Peyer's patch (tissue), 4 donors: ENCODE results near the gene LASP1NB.
"Not testable (repeated sequence)": the region's sequence is repeated elsewhere in the genome, so short reads cannot be mapped to it uniquely, and the experiment has no call there.

ENCODE experiments used
- DNase-seq, 3 donors: peaks; one replicate each; pipeline ENCODE4 v3.0.0-alpha.2; 2017 to 2019
- H3K27ac ChIP-seq, 4 donors: fragments of 200-600 bp; sonication (generic); one replicate each; pipeline ENCODE4 v1.5.1; 2016 to 2019
- H3K27me3 ChIP-seq, 2 donors: fragments of 200-600 bp; sonication (generic); one replicate each; pipeline ENCODE4 v1.5.1; 2019
- H3K36me3 ChIP-seq, 3 donors: fragments of 200-600 bp; sonication (generic); one replicate each; pipeline ENCODE4 v1.5.1; 2016 to 2019
- H3K4me1 ChIP-seq, 4 donors: fragments of 200-600 bp; sonication (generic); one replicate each; pipeline ENCODE4 v1.5.1; 2016 to 2019
- H3K4me3 ChIP-seq, 4 donors: fragments of 200-600 bp; sonication (generic); 1 replicate in 3 of 4; 2 replicates in 1 of 4; pipeline ENCODE4 v1.5.1; 2016 to 2019; ENCODE audit warnings: mild to moderate bottlenecking in 1 of 4
- H3K9me3 ChIP-seq, 4 donors: fragments of 200-600 bp; sonication (generic); one replicate each; pipeline ENCODE4 v1.5.1; 2016 to 2019; ENCODE audit warnings: mild to moderate bottlenecking in 1 of 4
- POLR2A ChIP-seq, 2 donors: fragments of 450-650 bp; IDR thresholded peaks; one replicate each; pipeline ENCODE4 v1.5.1; 2017; ENCODE audit warnings: antibody characterized with exemption in 2 of 2, mild to moderate bottlenecking in 2 of 2, moderate library complexity in 2 of 2
- TF ChIP-seq, protein P1 (sequence below), 6 experiments: fragments of 450-650 bp in 4 of 6; fragments of 200-600 bp in 2 of 6; sonication (generic) in 1 of 6; IDR thresholded peaks; one replicate each; pipeline ENCODE4 v1.5.1; 2017 to 2019; ENCODE audit warnings: antibody characterized with exemption in 6 of 6, mild to moderate bottlenecking in 3 of 6, moderate library complexity in 1 of 6

Gene LASP1NB

DNA sequence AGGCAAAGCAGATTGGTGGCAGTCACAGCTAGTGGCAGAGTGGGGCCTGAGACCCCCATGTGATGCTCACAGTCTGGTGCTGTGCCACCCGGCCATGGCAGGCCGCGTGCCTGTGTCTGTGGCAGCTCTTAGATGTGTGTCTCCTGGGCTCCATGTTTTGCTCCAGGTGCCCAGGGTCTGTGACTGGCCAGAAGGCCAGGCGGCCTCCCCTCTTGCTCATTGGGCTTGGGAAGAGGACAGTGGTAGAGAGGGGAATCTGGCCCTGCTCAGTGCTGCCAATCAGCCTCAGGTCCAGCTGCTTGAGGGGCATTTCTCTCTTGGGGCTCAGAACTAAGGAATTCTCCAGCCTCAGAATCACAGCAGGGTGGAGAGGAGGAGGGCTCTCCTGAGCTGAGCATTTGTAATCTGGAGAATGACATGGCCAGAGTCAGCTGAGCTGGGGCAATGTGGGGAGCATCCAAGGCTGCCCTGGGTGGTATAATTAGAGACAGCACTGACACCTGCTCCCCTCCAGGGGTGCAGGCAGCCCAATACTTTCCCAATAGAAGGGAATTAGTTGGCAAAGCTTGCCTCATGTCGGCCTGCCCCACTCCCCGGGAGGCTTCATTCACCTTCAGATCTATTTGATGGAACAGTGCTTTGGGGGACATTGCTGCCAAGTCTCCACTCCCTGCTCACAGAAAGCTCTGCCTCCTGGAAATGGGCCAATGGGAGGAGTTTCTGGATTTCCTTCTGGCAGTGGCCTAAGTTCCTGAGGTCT, 2.7 kb upstream of the LASP1NB start:
- H3K27ac ChIP-seq = peak overlapping the region in 2 of 4 donors; percentile 29 to 63
- H3K27me3 ChIP-seq = no peaks in the 10 kb centered on the region
- DNase-seq = peak in 2 of 3 donors; percentile 16 to 76
- peaks cover 0 to 54% (median 0%) of the 10 kb centered on the region in 4 donors for H3K4me1 ChIP-seq
- no peak overlapping the region for H3K4me3 ChIP-seq
- peaks cover 0 to 29% (median 0%) of the 10 kb centered on the region in 3 donors for H3K36me3 ChIP-seq
- TF ChIP-seq, protein P1, sequence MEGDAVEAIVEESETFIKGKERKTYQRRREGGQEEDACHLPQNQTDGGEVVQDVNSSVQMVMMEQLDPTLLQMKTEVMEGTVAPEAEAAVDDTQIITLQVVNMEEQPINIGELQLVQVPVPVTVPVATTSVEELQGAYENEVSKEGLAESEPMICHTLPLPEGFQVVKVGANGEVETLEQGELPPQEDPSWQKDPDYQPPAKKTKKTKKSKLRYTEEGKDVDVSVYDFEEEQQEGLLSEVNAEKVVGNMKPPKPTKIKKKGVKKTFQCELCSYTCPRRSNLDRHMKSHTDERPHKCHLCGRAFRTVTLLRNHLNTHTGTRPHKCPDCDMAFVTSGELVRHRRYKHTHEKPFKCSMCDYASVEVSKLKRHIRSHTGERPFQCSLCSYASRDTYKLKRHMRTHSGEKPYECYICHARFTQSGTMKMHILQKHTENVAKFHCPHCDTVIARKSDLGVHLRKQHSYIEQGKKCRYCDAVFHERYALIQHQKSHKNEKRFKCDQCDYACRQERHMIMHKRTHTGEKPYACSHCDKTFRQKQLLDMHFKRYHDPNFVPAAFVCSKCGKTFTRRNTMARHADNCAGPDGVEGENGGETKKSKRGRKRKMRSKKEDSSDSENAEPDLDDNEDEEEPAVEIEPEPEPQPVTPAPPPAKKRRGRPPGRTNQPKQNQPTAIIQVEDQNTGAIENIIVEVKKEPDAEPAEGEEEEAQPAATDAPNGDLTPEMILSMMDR (IDR thresholded peaks at IDR 0.05) = no peak
- TF ChIP-seq POLR2A (IDR thresholded peaks at IDR 0.05) = no peak
- H3K9me3 ChIP-seq = no peaks in the 10 kb centered on the region

DNA sequence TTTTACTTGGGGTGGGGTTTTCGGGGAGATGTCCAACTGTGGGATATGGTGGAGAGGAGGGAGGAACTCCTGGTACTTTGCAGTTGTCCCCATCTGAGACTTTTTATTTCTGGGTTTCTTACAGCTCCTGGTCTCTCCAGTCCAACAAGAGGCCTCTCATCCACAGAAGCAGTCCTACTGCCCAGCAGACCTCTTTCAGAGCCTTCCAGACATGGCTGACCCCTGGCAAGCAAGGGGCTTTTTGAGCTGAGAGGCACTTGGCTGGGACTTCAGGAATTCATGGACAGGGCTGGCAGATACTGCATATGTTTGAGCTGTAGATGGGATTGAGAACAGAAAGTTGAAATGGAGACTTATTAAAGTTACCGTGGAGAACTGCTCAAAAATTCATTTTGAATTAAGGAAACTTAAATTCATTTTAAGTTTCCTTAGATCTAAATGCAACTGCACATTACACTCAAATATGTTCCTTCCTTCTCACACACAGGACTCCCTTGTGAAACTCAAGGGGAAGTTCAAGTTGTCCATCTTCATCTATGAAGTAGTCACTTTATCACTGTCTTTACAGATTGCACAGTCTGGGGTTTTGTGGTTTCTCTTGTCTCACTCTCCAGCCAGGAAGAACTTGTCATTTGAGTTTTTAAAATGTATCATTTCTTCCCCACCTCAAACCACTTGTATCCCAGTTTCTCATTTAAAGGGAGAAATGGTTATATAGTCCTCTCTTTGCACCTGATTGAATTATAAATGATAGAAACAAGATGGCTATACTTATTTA, 1.1 kb downstream of the LASP1NB start:
- no peaks in the 10 kb centered on the region for H3K9me3 ChIP-seq
- TF ChIP-seq, protein P1 (IDR thresholded peaks at IDR 0.05) = no peak
- TF ChIP-seq POLR2A (IDR thresholded peaks at IDR 0.05) = no peak
- no peaks in the 10 kb centered on the region for H3K27me3 ChIP-seq
- no peak overlapping the region for H3K4me3 ChIP-seq
- no peak for DNase-seq
- H3K27ac ChIP-seq = peak overlapping the region in 1 of 4 donors; percentile 5
- no peaks in the 10 kb centered on the region for H3K36me3 ChIP-seq
- H3K4me1 ChIP-seq = peaks cover 0 to 38% (median 0%) of the 10 kb centered on the region in 4 donors

DNA sequence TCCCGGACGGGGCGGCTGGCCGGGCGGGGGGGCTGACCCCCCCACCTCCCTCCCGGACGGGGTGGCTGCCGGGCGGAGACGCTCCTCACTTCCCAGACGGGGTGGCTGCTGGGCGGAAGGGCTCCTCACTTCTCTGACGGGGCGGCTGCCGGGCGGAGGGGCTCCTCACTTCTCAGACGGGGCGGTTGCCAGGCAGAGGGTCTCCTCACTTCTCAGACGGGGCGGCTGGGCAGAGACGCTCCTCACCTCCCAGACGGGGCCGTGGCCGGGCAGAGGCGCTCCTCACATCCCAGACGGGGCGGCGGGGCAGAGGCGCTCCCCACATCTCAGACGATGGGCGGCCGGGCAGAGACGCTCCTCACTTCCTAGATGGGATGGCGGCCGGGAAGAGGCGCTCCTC, 5.4 kb downstream of the LASP1NB start:
- not testable (repeated sequence) for H3K27ac ChIP-seq, H3K27me3 ChIP-seq, H3K36me3 ChIP-seq, H3K9me3 ChIP-seq, H3K4me1 ChIP-seq, H3K4me3 ChIP-seq, DNase-seq

DNA sequence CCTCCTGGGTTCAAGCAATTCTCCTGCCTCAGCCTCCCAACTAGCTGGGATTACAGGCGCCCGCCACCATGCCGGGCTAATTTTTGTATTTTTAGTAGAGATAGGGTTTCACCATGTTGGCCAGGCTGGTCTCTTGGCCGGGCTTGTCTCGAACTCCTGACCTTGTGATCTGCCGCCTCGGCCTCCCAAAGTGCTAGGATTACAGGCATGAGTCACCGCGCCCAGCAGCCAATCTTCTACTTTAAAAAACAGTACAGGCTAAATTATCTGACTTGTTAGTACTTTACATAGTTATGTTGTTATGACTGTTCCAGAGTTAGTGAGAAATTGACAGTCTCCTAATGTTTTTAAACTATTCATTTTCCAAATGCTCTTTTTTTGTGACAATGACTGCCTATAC, 8.5 kb downstream of the LASP1NB start:
- not testable (repeated sequence) for DNase-seq, H3K27me3 ChIP-seq, H3K27ac ChIP-seq, H3K4me3 ChIP-seq, H3K4me1 ChIP-seq, H3K9me3 ChIP-seq, H3K36me3 ChIP-seq

DNA sequence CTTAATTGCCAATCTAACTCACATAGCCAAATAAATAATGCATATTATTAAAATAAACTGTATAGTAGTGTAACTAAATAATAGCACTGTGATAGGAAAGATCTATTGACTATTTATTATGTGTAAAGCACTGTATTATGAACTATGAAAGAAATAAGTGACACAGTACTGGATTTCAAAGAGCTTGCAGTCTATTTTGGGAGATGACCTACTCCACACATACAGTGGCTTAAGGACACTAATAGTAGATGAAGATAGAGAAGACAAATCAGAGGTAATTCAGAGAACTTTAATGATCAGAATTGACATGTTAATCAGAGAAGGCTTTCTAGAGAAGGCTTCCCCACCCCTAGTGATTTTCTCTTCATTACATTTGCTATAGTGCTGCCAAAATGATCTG, 14.6 kb downstream of the LASP1NB start:
- TF ChIP-seq, protein P1 (IDR thresholded peaks at IDR 0.05) = no peak
- no peak for TF ChIP-seq POLR2A (IDR thresholded peaks at IDR 0.05)
- no peaks in the 10 kb centered on the region for H3K27me3 ChIP-seq

DNA sequence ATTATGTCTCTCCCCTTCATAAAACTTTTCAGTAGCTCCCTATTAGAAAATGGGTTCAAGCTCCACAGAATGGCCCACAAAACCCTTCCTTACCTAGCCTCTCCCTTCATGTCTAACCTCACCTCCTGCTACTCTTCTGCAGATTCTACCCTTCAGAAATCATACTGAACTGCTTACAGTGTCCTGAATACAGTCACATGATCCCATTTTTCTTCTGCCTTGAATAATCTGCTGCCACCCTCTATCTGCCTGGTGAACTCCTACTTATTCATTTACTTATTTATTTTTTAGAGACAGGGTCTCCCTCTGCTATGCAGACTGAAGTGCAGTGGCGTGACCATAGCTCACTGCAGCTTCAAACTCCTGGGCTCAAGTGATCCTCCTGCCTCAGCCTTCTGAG, 15.0 kb downstream of the LASP1NB start:
- Histone ChIP-seq H3K36me3 (no peaks in the 10 kb centered on the region), H3K4me1 (no peaks in the 10 kb centered on the region), H3K27ac (no peak overlapping the region), H3K4me3 (no peak overlapping the region), H3K9me3 (no peaks in the 10 kb centered on the region), H3K27me3 (no peaks in the 10 kb centered on the region)
- no peak for DNase-seq
- TF ChIP-seq, protein P1 (IDR thresholded peaks at IDR 0.05) = no peak
- no peak for TF ChIP-seq POLR2A (IDR thresholded peaks at IDR 0.05)

More for the DNA sequence above, 14.6 kb downstream of the LASP1NB start:
- H3K9me3 ChIP-seq = no peaks in the 10 kb centered on the region
- no peaks in the 10 kb centered on the region for H3K36me3 ChIP-seq
- DNase-seq = no peak
- H3K4me3 ChIP-seq = no peak overlapping the region
- no peak overlapping the region for H3K27ac ChIP-seq
- H3K4me1 ChIP-seq = no peaks in the 10 kb centered on the region
